ENCODE data around the gene ERMARD.
A peak's percentile ranks its signal among the peaks of the same experiment; 100 is the strongest.

ERMARD gene

DNA sequence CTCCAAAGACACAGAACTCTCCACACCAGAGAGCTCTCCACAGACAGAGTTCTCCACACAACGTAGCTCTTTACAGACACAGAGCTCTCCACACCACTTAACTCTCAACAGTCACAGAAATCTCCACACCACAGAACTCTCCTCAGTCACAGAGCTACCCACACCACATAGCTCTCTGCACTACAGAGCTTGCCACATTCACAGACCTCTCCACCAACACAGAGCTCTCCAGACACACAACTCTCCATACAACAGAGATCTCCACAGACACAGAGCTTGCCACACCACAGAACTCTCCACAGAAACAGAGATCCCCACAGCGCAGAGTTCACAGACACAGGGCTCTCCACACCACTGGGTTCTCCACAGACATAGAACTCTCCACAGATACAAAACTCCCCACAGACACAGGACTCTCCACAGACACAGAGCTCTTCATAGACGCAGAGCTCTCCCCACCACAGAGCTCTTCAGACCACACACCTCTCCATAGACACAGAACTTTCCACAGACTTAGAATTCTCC lies 52.5 kb downstream of the ERMARD start:
- peak; percentile 53 for DNase-seq

DNA sequence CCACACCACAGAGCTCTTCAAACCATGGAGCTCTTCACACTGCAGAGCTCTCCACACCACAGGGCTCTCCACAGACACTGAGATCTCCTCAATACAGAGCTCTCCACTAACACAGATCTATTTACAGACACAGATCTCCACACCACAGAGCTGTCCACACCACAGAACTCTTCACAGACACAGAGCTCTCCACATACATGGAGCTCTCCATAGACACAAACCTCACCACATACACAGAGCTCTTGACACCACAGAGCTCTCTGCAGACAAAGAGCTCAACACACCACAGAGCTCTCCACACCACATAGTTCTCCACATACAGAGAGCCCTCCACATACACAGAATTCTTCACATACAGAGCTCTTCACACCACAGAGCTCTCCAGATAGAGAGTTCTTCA lies 53.0 kb downstream of the ERMARD start:
- no peak for DNase-seq

DNA sequence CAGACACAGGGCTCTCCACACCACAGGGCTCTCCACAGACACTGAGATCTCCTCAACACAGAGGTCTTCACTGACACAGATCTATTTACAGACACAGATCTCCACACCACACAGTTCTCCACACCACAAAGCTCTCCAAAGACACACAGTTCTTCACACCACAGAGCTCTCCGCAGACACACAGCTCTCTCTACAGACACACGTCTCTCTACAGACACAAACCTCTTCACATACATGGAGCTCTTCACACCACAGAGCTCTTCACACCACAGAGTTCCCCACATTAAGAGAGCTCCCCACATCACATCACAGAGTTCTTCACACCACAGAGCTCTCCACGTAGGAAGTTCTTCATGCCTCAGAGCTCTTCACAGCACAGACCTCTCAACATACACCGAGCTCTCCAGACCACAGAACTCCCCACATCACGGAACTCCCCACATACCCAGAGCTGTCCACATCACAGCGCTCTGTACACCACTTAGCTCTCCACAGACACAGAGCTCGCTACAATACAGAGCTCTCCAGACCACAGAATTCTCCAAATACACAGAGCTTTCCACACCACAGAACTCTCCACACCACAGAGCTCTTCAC lies 53.9 kb downstream of the ERMARD start:
- DNase-seq = peak; percentile 55

DNA sequence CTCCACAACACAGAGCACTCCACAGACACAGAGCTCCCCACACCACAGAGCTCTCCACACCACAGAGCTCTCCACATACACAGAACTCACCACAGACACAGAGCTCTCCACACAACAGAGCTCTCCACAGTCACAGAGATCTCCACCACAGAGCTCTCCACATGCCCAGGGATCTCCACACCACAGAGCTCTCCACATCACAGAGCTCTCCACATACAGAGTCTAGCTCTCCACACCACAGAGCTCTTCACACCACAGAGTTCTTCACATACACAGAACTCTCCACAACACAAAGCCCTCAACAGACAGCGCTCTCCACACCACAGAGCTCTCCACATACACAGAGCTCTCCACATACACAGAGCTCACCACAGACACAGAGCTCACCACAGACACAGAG lies 55.3 kb downstream of the ERMARD start:
- DNase-seq = peak; percentile 50

DNA sequence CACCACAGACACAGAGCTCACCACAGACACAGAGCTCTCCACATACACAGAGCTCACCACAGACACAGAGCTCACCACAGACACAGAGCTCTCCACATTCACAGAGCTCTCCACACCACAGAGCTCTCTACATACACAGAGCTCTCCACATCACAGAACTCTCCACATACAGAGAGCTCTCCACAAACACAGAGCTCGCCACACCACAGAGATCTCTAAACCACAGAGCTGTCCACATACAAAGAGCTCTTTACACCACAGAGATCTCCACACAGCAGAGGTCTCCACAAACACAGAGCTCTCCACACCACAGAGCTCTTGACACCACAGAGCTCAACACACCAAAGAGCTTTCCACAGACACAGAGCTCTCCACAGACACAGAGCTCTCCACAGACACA lies 55.8 kb downstream of the ERMARD start:
- DNase-seq = peak; percentile 47

DNA sequence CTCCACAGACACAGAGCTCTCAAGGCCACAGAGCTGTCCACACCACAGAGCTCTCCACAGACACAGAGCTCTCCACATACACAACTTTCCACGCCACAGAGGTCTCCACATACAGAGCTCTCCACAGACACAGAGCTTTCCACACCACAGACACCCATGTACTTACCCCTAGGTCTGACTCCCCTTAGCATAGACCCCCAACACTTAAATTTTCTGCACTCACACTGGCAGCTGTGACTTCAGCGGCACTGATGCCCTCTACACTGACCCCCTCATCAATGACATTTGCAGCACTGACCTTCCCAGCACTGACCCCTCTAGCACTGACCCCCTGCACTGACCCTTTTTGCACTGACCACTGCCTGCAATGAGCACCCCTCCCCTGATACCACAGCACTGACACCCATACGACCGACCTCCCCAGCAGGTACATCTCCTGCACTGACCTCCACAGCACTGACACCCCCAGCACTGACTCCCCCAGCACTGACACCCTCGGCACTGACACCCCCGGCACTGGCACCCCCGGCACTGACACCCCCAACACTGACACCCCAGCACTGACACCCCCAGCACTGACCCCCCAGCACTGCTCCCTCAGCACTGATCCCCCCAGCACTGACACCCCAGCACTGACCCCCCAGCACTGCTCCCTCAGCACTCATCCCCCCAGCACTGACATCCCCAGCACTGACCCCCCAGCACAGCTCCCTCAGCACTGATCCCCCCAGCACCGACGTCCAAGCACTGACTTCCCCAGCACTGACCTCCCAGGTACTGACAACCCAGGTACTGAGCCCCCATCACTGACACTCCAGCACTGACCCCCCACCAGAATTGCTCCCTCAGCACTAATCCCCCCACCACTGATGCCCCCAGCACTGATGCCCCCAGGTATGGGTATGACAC lies 56.5 kb downstream of the ERMARD start:
- peak; percentile 42 for DNase-seq

DNA sequence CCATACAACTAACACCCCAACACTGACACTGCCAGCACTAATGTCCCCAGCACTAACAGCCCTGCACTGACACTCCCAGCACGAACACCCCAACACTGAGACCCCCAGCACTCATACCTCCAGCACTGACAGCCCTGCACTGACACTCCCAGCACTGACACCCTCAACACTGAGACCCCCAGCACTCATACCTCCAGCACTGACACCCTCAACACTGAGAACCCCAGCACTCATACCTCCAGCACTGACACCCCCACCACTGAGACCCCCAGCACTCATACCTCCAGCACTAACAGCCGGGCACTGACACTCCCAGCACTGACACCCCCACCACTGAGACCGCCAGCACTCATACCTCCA lies 57.2 kb downstream of the ERMARD start:
- peak; percentile 5 for DNase-seq

DNA sequence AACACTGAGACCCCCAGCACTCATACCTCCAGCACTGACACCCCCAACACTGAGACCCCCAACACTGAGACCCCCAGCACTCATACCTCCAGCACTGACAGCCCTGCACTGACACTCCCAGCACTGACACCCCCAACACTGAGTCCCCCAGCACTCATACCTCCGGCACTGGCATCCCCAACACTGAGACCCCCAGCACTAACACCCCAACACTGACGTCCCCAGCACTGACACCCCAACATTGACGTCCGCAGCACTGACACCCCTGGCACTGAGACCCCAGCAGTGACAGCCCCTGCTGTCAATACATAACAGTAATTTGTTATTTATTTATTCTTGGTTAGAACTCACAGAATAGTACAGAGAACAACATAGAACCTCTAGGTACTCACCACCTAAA lies 58.0 kb downstream of the ERMARD start:
- DNase-seq = peak; percentile 28

DNA sequence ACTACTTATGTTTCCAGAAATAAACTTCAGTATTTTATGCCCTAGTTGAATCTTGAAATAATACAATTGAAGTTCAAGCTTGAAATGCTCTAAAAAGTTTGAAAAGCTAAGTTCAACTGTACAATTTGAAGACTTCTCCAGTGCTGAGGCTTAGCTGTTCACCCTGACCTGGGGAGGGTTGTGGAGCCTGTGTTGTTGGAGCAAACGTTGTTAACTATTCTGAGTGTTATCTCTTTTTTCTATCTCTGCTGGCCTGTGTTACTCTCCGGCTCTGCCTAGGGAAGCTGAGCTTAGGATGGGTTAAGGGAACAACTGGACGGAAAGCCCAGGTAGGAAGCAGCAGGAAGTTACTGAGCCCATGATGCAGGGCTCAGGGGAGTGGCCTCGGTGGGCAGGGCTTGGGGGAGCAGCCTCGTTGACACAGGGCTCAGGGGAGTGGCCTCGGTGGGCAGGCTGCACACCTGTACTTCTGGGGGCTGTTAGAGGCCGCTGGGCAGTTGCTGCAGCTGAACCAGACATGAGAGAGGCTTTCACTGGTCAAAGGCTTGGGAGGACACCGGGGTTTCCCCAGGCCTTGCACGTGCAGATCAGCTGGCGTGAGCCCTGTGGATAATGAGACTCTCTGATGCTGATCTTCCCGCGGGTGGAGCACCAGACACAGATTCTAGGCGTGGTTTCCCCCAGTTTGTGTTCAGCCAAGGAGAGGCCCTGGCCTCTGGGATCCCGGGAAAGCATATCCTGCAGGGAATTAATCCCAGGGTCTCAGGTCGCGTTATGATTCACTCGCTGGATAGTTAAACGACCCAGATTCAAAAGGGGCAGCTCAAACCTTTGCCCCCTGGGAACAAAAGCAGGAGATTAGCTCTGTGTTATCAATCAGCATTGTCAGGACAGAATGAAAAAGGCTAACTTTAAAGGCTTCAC lies 58.9 kb downstream of the ERMARD start:
- DNase-seq = peak; percentile 56

DNA sequence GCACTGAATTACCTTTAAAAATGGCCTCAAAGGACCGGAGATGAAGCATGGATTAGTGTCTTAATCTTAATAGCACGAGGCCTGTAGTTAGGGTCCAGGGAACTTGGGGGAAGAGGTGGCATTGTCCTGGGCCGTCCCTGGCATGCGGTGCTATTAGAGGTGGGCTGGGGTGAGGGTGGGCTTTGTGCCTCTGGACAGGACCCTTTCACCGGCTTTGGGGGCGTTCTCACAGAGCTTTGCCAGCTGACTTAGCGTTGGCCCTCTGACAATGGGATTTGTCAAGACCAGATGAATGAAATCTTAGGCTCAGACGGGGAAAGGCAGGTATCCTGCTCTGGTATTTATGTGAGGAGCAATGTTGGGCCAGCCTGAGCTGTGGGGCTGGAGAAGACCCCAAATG lies 59.6 kb downstream of the ERMARD start:
- DNase-seq = peak; percentile 45

DNA sequence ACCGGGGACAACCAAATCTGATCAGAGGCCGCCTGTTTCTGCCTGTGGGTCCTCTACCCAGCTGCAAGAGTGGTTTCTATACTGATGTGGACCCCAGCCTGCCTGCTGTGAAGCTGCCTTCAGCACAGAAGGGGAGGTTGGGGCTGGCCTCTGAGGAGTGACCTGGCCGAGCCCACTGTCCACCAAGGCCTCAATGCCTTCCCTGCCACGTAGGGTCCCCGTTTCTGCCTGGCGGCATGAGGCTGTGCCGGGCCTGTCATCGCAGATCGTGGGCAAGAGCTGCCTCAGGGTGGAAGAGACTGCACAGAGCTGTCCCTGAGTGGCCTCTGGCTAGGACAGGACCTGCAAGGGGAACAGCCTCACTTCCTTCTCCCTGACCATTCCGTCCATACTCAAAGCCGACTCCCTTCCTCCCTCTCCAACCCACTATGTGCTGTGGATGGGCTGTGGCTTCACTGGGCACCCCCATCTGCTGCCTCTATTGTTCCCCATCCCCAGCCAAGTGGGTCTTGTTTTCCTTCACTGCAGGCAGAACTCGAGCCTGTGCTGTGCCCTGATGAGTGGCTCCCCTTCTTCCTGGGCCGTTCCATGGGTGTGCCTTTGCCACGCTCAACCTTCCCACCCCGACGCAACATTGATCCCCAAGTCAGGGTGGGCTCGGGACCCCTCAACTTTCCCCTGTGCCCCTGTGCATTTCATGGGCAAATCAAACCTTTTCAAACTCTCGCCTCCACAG lies 60.3 kb downstream of the ERMARD start:
- peak; percentile 26 for DNase-seq

DNA sequence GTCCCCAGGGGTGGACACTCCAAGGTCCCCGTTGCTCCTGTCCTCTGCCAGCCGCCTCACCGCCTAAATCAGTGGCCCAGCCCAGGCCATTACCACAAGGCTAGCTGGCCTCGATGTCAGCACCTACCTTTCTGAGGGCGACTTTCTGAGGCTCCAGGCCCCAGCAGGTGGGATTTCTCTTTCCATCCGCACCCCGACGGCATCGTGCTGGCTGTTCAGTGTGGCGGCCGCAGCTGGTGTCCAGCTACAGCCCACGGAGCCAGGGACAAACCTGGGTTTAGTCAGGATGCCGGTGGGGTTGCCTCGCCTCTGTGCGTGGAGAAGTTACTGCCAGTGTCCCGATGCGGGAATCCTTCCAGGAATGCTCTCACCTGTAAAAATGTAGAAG lies 60.8 kb downstream of the ERMARD start:
- DNase-seq = peak; percentile 35

DNA sequence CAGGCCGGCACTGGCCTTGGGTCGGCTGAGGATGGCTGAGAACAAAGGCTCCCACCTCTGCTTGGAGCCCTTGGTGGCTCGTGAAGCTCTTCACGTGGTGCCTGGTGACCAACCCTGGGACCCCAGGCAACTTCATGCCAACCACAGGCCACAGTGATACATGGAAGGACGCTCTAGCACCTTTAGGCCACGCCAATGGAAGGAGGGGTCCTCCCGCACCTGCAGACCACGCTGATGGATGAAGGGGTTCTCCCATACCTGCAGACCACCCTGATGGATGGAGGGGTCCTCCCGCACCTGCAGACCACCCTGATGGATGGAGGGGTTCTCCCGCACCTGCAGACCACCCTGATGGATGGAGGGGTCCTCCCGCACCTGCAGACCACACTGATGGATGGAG lies 62.5 kb downstream of the ERMARD start:
- DNase-seq = peak; percentile 47

DNA sequence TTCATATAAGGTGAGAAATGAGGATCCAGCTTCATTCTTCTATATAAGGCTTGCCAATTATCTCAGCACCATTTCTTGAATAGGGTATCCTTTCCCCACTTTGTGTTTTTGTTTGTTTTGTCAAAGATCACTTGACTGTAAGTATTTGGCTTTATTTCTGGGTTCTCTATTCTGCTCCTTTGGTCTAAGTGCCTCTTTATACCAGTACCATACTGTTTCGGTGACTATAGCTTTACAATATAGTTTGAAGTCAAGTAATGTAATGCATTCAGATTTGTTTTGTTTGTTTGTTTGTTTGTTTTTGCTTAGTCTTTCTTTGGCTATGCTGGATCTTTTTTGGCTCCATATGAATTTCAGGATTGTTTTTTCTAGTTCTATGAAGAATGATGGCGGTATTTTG lies 64.6 kb downstream of the ERMARD start:
- DNase-seq = no peak

DNA sequence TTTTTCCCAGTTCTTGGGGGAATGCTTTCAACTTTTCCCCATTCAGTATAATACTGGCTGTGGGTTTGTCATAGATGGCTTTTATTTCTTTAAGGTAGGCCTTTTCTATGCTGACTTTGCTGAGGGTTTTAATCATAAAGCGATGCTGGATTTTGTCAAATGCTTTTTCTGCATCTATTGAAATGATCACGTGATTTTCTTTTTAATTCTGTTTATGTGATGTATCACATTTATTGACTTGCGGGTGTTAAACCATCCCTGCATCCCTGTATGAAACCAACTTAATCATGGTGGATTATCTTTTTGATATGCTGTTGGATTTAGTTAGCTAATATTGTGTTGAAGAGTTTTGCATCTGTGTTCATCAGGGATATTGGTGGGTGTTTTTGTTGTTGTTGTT lies 65.6 kb downstream of the ERMARD start:
- no peak for DNase-seq

DNA sequence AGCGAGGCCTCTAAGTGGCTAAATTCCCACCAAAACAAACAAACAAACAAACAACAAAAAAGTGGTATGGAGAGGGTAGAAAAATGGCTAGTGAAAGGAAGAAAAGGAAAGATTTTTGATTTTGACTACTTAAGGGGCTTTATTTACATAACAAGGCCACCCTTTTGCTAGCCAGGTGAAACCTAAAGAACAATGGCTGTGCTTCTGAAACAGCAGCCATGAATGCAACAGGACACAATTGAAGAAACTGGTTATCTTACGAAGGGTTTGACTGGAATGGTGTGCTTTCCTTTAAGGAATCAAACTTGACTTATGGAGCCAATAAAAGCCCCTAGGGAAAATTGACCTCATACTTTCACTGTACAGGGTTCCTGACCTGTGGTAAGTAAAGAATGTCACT lies 68.9 kb downstream of the ERMARD start:
- DNase-seq = no peak

DNA sequence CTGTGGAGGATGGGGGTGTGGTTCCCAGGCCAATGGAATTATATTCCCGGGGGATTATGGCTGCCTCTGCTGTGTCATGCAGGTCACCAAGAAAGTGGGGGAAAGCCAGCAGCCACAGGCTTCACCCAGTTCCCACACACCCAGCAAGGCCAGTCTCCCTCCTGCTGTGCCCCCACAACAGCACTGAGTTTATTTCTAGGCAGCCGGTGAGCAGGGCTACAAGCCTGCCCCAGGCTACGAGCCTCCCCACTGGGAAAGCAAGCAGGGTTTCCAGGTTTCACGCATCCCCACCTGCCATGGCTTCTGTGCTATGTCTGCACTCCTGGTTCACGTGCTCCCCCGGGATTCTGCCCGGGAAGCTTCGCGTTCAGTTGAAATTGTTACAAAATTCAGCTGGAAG lies 72.6 kb downstream of the ERMARD start:
- no peak for DNase-seq

DNA sequence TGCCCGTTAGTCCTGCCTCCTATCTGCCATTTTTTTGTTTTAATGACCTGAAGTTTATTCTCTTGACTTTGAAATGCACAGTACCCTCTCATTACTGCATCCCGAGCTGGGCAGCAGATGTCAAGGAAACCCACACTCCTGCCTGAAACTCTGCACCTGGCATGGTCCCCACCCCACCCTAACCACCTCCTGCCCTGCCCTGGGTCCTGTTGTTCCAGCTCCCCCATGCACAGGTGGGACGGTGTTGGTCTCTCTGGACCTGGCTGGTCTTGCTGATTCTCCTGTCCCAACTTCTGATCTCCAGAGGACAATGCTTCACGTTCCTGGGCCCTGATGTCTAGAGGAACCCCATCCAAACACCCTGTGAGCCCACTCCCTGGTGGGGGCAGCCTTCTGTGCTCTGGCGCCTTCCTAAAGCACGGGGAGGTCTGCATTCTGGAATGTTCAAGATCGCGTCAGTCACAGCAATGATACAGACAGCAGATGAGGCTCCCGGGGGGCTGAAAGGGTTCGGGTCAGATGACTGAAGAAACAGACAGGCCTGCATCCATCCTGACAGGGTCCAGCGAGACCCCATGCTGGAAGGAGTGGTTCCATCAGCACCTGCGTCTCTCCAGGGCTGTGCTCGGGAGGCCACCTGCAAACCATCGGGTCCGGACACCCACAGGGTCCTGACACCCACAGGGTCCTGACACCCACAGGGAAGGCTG lies 73.6 kb downstream of the ERMARD start:
- DNase-seq = peak; percentile 32

DNA sequence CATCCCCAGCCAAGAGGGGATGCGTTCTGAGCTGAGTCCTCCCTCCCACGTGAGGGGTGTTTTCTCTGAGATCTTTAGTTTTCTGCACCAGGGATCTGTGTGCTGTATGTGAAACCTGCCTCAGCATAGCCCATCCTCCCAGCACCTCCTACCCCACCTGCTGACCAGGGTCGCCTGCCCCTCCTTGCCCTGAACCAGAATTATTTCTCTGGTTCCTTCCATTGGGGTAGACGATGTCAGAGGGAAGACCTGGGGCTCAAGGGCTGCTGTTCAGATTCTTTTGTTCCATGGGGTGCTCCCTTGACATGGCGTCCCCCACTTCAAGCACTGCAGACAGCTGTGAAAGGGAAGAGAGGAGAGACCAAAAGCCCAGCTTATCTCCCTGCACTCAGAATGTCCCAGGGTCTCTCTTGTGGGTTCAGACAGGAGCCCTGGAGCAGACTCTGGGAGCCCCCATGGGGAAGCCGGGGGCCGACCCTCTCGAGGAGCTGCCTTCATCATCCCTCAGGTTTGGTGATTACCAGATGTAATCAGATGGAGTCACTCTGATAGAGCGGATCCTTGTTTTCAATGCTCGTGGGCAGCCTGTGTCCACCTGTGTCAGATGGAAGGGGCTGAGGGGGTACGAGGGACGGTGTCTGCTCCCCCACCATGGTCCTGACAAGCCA lies 74.3 kb downstream of the ERMARD start:
- peak; percentile 38 for DNase-seq

DNA sequence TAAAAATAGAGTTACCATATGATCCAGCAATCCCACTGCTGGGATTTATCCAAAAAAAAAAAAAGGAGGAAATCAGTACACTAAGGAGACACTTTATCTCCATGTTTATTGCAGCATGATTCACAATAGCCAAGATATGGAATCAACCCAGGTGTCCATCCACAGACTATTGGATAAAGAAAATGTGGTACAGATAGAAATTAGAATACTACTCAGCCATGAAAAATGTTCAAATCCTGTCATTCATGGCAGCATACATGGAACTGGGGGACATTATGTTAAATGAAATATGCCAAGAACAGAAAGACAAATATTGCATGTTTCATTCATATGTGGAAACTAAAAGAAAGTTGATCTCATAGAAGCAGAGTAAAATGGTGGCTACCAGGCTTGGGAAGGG lies 75.3 kb downstream of the ERMARD start:
- no peak for DNase-seq

DNA sequence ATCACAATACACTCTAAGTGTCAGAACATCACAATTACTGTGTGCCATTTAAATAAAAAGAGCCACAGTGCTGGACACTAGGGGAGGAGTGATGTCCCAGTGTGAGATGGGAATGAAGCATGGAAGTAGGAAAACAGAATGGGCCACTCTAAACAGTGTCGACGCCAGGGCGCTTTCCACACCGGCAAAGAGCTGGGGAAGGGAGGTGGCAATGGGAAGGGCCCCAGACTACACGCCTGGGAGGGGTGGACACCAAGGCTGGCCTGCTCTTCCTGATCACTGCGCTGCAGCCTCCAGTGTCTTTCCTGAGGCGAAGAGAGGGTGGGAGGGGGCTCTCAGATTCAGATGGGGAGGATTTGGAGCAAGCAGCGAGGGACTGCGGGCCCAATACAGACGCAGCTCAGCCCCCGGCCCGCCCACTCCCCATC lies 75.9 kb downstream of the ERMARD start:
- peak; percentile 21 for DNase-seq

Measured in activated CD8-positive, alpha-beta memory T cell treated with anti-CD3 and anti-CD28 coated beads for 24 hours (primary cell).